ENCODE results near the gene EXD1.

Gene EXD1

GRCh38 chr15:41276831-41277230 is 46.3 kb upstream of the EXD1 start:
- H2AFZ ChIP-seq (ENCODE audit: low read length): no peak overlapping the region
- no peaks in the 10 kb centered on the region for H3K9me3 ChIP-seq (replicated peaks; ENCODE audit: insufficient read depth, low read length)
- H3K4me3 ChIP-seq (ENCODE audit: low read length): no peak overlapping the region
- no peaks in the 10 kb centered on the region for H3K36me3 ChIP-seq (replicated peaks; ENCODE audit: insufficient read depth, low read length)
- H3K9me2 ChIP-seq (replicated peaks; ENCODE audit: insufficient read depth, low read length): no peaks in the 10 kb centered on the region
- H3K9ac ChIP-seq (ENCODE audit: low read length): no peak overlapping the region
- DNase-seq: no peak
- no peaks in the 10 kb centered on the region for H3F3A ChIP-seq (ENCODE audit: insufficient read depth, low read length)
- no peak for TF ChIP-seq EZH2phosphoT487 (IDR thresholded peaks at IDR 0.05; ENCODE audit: low read length)
- TF ChIP-seq, protein P1, sequence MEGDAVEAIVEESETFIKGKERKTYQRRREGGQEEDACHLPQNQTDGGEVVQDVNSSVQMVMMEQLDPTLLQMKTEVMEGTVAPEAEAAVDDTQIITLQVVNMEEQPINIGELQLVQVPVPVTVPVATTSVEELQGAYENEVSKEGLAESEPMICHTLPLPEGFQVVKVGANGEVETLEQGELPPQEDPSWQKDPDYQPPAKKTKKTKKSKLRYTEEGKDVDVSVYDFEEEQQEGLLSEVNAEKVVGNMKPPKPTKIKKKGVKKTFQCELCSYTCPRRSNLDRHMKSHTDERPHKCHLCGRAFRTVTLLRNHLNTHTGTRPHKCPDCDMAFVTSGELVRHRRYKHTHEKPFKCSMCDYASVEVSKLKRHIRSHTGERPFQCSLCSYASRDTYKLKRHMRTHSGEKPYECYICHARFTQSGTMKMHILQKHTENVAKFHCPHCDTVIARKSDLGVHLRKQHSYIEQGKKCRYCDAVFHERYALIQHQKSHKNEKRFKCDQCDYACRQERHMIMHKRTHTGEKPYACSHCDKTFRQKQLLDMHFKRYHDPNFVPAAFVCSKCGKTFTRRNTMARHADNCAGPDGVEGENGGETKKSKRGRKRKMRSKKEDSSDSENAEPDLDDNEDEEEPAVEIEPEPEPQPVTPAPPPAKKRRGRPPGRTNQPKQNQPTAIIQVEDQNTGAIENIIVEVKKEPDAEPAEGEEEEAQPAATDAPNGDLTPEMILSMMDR (IDR thresholded peaks at IDR 0.05; ENCODE audit: low read length): no peak
- TF ChIP-seq EZH2 (optimal IDR thresholded peaks at IDR 0.05; ENCODE audit: low read depth, low read length): no peak
- H3K4me1 ChIP-seq (ENCODE audit: low read length): no peaks in the 10 kb centered on the region
- H3K27me3 ChIP-seq (replicated peaks; ENCODE audit: insufficient read depth, low read length): no peaks in the 10 kb centered on the region
- no peaks in the 10 kb centered on the region for H4K20me1 ChIP-seq (ENCODE audit: insufficient read depth, low read length)
- no peak overlapping the region for H3K27ac ChIP-seq (ENCODE audit: low read length)
- no peaks in the 10 kb centered on the region for H3K79me2 ChIP-seq (ENCODE audit: low read length)
- H3K4me2 ChIP-seq (ENCODE audit: low read depth, low read length): no peak overlapping the region

DNA sequence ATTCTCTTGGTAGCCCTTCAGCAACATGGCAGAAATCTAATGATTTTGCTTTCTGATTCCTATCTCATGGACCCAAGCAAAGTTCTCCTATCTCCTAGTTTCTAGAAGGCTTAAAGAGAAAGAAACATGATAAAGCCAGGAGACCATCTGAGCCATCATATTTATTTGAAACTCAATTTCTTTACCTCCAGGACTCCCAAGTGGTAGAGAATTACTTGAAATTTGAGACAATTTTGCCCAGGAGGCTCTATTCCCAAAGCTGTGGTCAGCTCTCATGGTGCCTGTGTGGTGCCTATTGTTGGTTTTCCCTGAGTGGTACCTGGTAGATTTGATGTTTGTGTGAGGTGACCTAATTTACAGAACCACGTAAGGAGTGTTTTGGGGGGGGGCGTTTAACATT is 39.3 kb upstream of the EXD1 start:
- H3F3A ChIP-seq (ENCODE audit: insufficient read depth, low read length): no peaks in the 10 kb centered on the region
- no peak for DNase-seq

GRCh38 chr15:41263891-41264351 is 33.4 kb upstream of the EXD1 start:
- Histone ChIP-seq H3K4me1 (ENCODE audit: low read length) (peaks cover 17% of the 10 kb centered on the region; the same call in 1 of the 2 replicates), H3K36me3 (replicated peaks; ENCODE audit: insufficient read depth, low read length) (no peaks in the 10 kb centered on the region), H3K27ac (ENCODE audit: low read length) (peak overlapping the region; percentile 66), H3K79me2 (ENCODE audit: low read length) (no peaks in the 10 kb centered on the region), H3K9me3 (replicated peaks; ENCODE audit: insufficient read depth, low read length) (no peaks in the 10 kb centered on the region), H3F3A (ENCODE audit: insufficient read depth, low read length) (peaks cover 12% of the 10 kb centered on the region), H3K27me3 (replicated peaks; ENCODE audit: insufficient read depth, low read length) (no peaks in the 10 kb centered on the region), H4K20me1 (ENCODE audit: insufficient read depth, low read length) (no peaks in the 10 kb centered on the region), H3K9me2 (replicated peaks; ENCODE audit: insufficient read depth, low read length) (no peaks in the 10 kb centered on the region), H2AFZ (ENCODE audit: low read length) (peak overlapping the region; percentile 60; the same call in 1 of the 2 replicates), H3K4me2 (ENCODE audit: low read depth, low read length) (peak overlapping the region; percentile 57), H3K9ac (ENCODE audit: low read length) (peak overlapping the region; percentile 20; the same call in 1 of the 2 replicates), H3K4me3 (ENCODE audit: low read length) (peak overlapping the region; percentile 19)
- peak; percentile 80 for DNase-seq
- TF ChIP-seq, protein P1 (IDR thresholded peaks at IDR 0.05; ENCODE audit: low read length): no peak
- TF ChIP-seq EZH2 (optimal IDR thresholded peaks at IDR 0.05; ENCODE audit: low read depth, low read length): no peak
- TF ChIP-seq EZH2phosphoT487 (IDR thresholded peaks at IDR 0.05; ENCODE audit: low read length): no peak

More for the DNA sequence above, 39.3 kb upstream of the EXD1 start:
- no peak overlapping the region for H3K27ac ChIP-seq (ENCODE audit: low read length)
- H3K79me2 ChIP-seq (ENCODE audit: low read length): no peaks in the 10 kb centered on the region
- no peaks in the 10 kb centered on the region for H3K4me1 ChIP-seq (ENCODE audit: low read length)
- no peaks in the 10 kb centered on the region for H3K9me2 ChIP-seq (replicated peaks; ENCODE audit: insufficient read depth, low read length)
- no peaks in the 10 kb centered on the region for H3K36me3 ChIP-seq (replicated peaks; ENCODE audit: insufficient read depth, low read length)
- H3K9ac ChIP-seq (ENCODE audit: low read length): no peak overlapping the region
- H3K4me2 ChIP-seq (ENCODE audit: low read depth, low read length): no peak overlapping the region
- no peak overlapping the region for H2AFZ ChIP-seq (ENCODE audit: low read length)
- H3K27me3 ChIP-seq (replicated peaks; ENCODE audit: insufficient read depth, low read length): no peaks in the 10 kb centered on the region
- TF ChIP-seq EZH2 (optimal IDR thresholded peaks at IDR 0.05; ENCODE audit: low read depth, low read length) (no peak), EZH2phosphoT487 (IDR thresholded peaks at IDR 0.05; ENCODE audit: low read length) (no peak)
- TF ChIP-seq, protein P1 (IDR thresholded peaks at IDR 0.05; ENCODE audit: low read length): no peak
- H4K20me1 ChIP-seq (ENCODE audit: insufficient read depth, low read length): no peaks in the 10 kb centered on the region
- H3K9me3 ChIP-seq (replicated peaks; ENCODE audit: insufficient read depth, low read length): no peaks in the 10 kb centered on the region
- no peak overlapping the region for H3K4me3 ChIP-seq (ENCODE audit: low read length)
